Liver (tissue), 9 donors: Measurements from ENCODE around the gene TSPAN5. TPM values are rescaled to one million over a fixed set of nuclear protein-coding genes. Genes with fewer than 3 reads are reported as not detected.

ENCODE experiments used
- DNase-seq: peaks from one replicate; pipeline ENCODE4 v3.0.0-alpha.2; 2017; ENCODE audit warnings: low spot score
- H3K27ac ChIP-seq, 2 donors: one replicate each; pipeline ENCODE4 v1.7.0; 2013; ENCODE audit warnings: inconsistent platforms in 2 of 2, low read length in 2 of 2, control low read depth in 1 of 2, low read depth in 1 of 2, mild to moderate bottlenecking in 1 of 2
- H3K27me3 ChIP-seq, 4 donors: one replicate each; pipeline versions ENCODE4 v1.6.1 to v1.7.0; 2013; ENCODE audit warnings: low read length in 3 of 4, inconsistent platforms in 1 of 4, mild to moderate bottlenecking in 1 of 4, moderate library complexity in 1 of 4; ENCODE audit not compliant: control insufficient read depth in 4 of 4, insufficient read depth in 4 of 4
- H3K36me3 ChIP-seq, 4 donors: one replicate each; pipeline versions ENCODE4 v1.6.1 to v1.7.0; 2013; ENCODE audit warnings: low read length in 3 of 4, mild to moderate bottlenecking in 3 of 4, low read depth in 1 of 4, moderate library complexity in 1 of 4; ENCODE audit not compliant: control insufficient read depth in 4 of 4, insufficient read depth in 3 of 4
- H3K4me1 ChIP-seq, 4 donors: one replicate each; pipeline versions ENCODE4 v1.6.1 to v1.7.0; 2013; ENCODE audit warnings: low read length in 3 of 4, mild to moderate bottlenecking in 3 of 4, moderate library complexity in 1 of 4; ENCODE audit not compliant: control insufficient read depth in 4 of 4, insufficient read depth in 4 of 4
- H3K4me3 ChIP-seq, 3 donors: one replicate each; pipeline versions ENCODE4 v1.6.1 to v1.7.0; 2013; ENCODE audit warnings: low read length in 3 of 3, control low read depth in 1 of 3, low read depth in 1 of 3, mild to moderate bottlenecking in 1 of 3
- H3K9ac ChIP-seq, 2 donors: one replicate each; pipeline ENCODE4 v1.7.0; 2013; ENCODE audit warnings: low read length in 2 of 2, mild to moderate bottlenecking in 2 of 2, moderate library complexity in 2 of 2, control low read depth in 1 of 2, low read depth in 1 of 2
- H3K9me3 ChIP-seq, 4 donors: one replicate each; pipeline versions ENCODE4 v1.6.1 to v1.7.0; 2013; ENCODE audit warnings: low read length in 3 of 4; ENCODE audit not compliant: control insufficient read depth in 4 of 4
- EGR1 ChIP-seq, 2 donors: IDR thresholded peaks; 2 replicates each; pipeline ENCODE4 v1.6.1; 2016 to 2018; ENCODE audit warnings: antibody characterized with exemption in 2 of 2, low read depth in 2 of 2
- FOXA1 ChIP-seq: IDR thresholded peaks from 2 replicates; pipeline ENCODE4 v1.6.1; 2016; ENCODE audit warnings: antibody characterized with exemption
- FOXA2 ChIP-seq: IDR thresholded peaks from 2 replicates; pipeline ENCODE4 v1.6.1; 2016; ENCODE audit warnings: antibody characterized with exemption
- GABPA ChIP-seq, 2 donors: IDR thresholded peaks in 1 of 2; conservative IDR thresholded peaks in 1 of 2; 2 replicates each; pipeline ENCODE4 v1.6.1; 2016; ENCODE audit warnings: antibody characterized with exemption in 2 of 2, mild to moderate bottlenecking in 1 of 2, moderate library complexity in 1 of 2
- HNF4A ChIP-seq, 2 donors: conservative IDR thresholded peaks; 2 replicates each; pipeline ENCODE4 v1.6.1; 2016; ENCODE audit warnings: antibody characterized with exemption in 2 of 2, mild to moderate bottlenecking in 2 of 2
- HNF4G ChIP-seq: IDR thresholded peaks from 2 replicates; pipeline ENCODE4 v1.6.1; 2016; ENCODE audit warnings: antibody characterized with exemption
- JUND ChIP-seq, 2 donors: IDR thresholded peaks; 2 replicates each; pipeline ENCODE4 v1.6.1; 2016; ENCODE audit warnings: antibody characterized with exemption in 2 of 2
- MAX ChIP-seq: IDR thresholded peaks from 2 replicates; pipeline ENCODE4 v1.6.1; 2016; ENCODE audit warnings: antibody characterized with exemption
- NR2F2 ChIP-seq: IDR thresholded peaks from 2 replicates; pipeline ENCODE4 v1.6.1; 2016; ENCODE audit warnings: antibody characterized with exemption
- RAD21 ChIP-seq, 2 donors: IDR thresholded peaks; 2 replicates each; pipeline ENCODE4 v1.6.1; 2016; ENCODE audit warnings: antibody characterized with exemption in 2 of 2, mild to moderate bottlenecking in 2 of 2
- REST ChIP-seq: IDR thresholded peaks from 2 replicates; pipeline ENCODE4 v1.6.1; 2016; ENCODE audit warnings: antibody characterized with exemption, mild to moderate bottlenecking
- RXRA ChIP-seq, 2 donors: IDR thresholded peaks; 2 replicates each; pipeline ENCODE4 v1.6.1; 2017 to 2018; ENCODE audit warnings: antibody characterized with exemption in 2 of 2, mild to moderate bottlenecking in 1 of 2
- SP1 ChIP-seq: IDR thresholded peaks from 2 replicates; pipeline ENCODE4 v1.6.1; 2018; ENCODE audit warnings: antibody characterized with exemption, mild to moderate bottlenecking
- TAF1 ChIP-seq: conservative IDR thresholded peaks from 2 replicates; pipeline ENCODE4 v1.6.1; 2016; ENCODE audit warnings: antibody characterized with exemption, mild to moderate bottlenecking
- YY1 ChIP-seq: IDR thresholded peaks from 2 replicates; pipeline ENCODE4 v1.6.1; 2016; ENCODE audit warnings: antibody characterized with exemption, mild to moderate bottlenecking
- ZBTB33 ChIP-seq: IDR thresholded peaks from 2 replicates; pipeline ENCODE4 v1.6.1; 2016; ENCODE audit warnings: antibody characterized with exemption
- WGBS: extraction: QIAGEN DNeasy Blood & Tissue Kit; methylation state at CpG from one replicate; pipeline ENCODE4 v1.1.7; 2013; 5-methylcytosine and 5-hydroxymethylcytosine counted together
- polyA plus RNA-seq, 2 donors: library from polyadenylated mRNA; stranded (reverse) in 1 of 2; unstranded in 1 of 2; fragments of 200-250 nt in 1 of 2; fragments of >200 nt in 1 of 2; fragmentation: Nextera tagmentation in 1 of 2; extraction: Ambion mirVana in 1 of 2; gene quantifications; one replicate each; pipeline versions ENCODE4 v1.2.1 to v1.2.3, GENCODE V29; 2013 to 2015
- total RNA-seq, 2 donors: library from RNA; depleted of rRNA; stranded (reverse); fragments of >200 nt; gene quantifications; one replicate each; pipeline ENCODE4 v1.2.3, GENCODE V29; 2014
- TF ChIP-seq, protein P1 (sequence below): fragments of 150-350 bp; IDR thresholded peaks from 2 replicates; pipeline ENCODE4 v1.5.1; 2017; ENCODE audit warnings: improper control_type of control experiment, low read depth, low read length; ENCODE audit not compliant: missing input control
- TF ChIP-seq, protein P2 (sequence below): IDR thresholded peaks from 2 replicates; pipeline ENCODE4 v1.6.1; 2016; ENCODE audit warnings: antibody characterized with exemption
- donor health status: healthy.
- donor health status: healthy.
- donor health status: healthy.
- donor health status: healthy.
- donor health status: healthy.

Gene TSPAN5
- total and polyA plus RNA-seq, 4 donors, result 0.36 to 54.0 (median 0.63) TPM

- H3K9ac ChIP-seq, result no peak overlapping the region
- TF ChIP-seq, protein P1, sequence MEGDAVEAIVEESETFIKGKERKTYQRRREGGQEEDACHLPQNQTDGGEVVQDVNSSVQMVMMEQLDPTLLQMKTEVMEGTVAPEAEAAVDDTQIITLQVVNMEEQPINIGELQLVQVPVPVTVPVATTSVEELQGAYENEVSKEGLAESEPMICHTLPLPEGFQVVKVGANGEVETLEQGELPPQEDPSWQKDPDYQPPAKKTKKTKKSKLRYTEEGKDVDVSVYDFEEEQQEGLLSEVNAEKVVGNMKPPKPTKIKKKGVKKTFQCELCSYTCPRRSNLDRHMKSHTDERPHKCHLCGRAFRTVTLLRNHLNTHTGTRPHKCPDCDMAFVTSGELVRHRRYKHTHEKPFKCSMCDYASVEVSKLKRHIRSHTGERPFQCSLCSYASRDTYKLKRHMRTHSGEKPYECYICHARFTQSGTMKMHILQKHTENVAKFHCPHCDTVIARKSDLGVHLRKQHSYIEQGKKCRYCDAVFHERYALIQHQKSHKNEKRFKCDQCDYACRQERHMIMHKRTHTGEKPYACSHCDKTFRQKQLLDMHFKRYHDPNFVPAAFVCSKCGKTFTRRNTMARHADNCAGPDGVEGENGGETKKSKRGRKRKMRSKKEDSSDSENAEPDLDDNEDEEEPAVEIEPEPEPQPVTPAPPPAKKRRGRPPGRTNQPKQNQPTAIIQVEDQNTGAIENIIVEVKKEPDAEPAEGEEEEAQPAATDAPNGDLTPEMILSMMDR, result no peak
- no peak for TF ChIP-seq FOXA1
- no peak for TF ChIP-seq GABPA (IDR thresholded peaks at IDR 0.05 in 1 of 2, conservative IDR thresholded peaks at IDR 0.05 in 1 of 2)
- TF ChIP-seq RAD21 (IDR thresholded peaks at IDR 0.05), result no peak
- no peak for TF ChIP-seq JUND (IDR thresholded peaks at IDR 0.05)
- TF ChIP-seq HNF4G, result no peak
- TF ChIP-seq HNF4A (conservative IDR thresholded peaks at IDR 0.05), result no peak
- TF ChIP-seq, protein P2, sequence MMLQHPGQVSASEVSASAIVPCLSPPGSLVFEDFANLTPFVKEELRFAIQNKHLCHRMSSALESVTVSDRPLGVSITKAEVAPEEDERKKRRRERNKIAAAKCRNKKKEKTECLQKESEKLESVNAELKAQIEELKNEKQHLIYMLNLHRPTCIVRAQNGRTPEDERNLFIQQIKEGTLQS, result no peak
- no peak for TF ChIP-seq TAF1
- no peak for TF ChIP-seq ZBTB33
- no peak for TF ChIP-seq FOXA2
- no peak for TF ChIP-seq YY1
- TF ChIP-seq MAX, result no peak
- no peak for TF ChIP-seq EGR1 (IDR thresholded peaks at IDR 0.05; ENCODE audit: low read depth in 2 of 2)
- no peak for TF ChIP-seq RXRA (IDR thresholded peaks at IDR 0.05)
- TF ChIP-seq REST, result no peak
- TF ChIP-seq SP1, result no peak
- no peak for TF ChIP-seq NR2F2
- no peak for DNase-seq
- WGBS, result 94% methylated on average over 9 of the region's 9 CpGs
- no peak overlapping the region for H3K4me3 ChIP-seq
- H3K27ac ChIP-seq, result no peak overlapping the region
- no peaks in the 10 kb centered on the region for H3K27me3 ChIP-seq
- H3K4me1 ChIP-seq, result peaks cover 0 to 4% (median 2%) of the 10 kb centered on the region in 4 donors
- H3K36me3 ChIP-seq, result no peaks in the 10 kb centered on the region
- no peaks in the 10 kb centered on the region for H3K9me3 ChIP-seq
Measured at GRCh38 chr4:98476891-98477290, 181.5 kb downstream of the TSPAN5 start.
